ENCODE data around the gene SSBP4. TPM values are rescaled to one million over a fixed set of nuclear protein-coding genes. Genes with fewer than 3 reads are reported as not detected.

The SSBP4 gene
- 2.9 and 4.5 TPM in 2 replicates for polyA plus RNA-seq

GRCh38 chr19:18419195-18419698 is at the start of gene SSBP4:
Gene SSBP4 (plus strand): TSS chr19:18419398. CDS start chr19:18419649, 251 bp downstream.

DNA sequence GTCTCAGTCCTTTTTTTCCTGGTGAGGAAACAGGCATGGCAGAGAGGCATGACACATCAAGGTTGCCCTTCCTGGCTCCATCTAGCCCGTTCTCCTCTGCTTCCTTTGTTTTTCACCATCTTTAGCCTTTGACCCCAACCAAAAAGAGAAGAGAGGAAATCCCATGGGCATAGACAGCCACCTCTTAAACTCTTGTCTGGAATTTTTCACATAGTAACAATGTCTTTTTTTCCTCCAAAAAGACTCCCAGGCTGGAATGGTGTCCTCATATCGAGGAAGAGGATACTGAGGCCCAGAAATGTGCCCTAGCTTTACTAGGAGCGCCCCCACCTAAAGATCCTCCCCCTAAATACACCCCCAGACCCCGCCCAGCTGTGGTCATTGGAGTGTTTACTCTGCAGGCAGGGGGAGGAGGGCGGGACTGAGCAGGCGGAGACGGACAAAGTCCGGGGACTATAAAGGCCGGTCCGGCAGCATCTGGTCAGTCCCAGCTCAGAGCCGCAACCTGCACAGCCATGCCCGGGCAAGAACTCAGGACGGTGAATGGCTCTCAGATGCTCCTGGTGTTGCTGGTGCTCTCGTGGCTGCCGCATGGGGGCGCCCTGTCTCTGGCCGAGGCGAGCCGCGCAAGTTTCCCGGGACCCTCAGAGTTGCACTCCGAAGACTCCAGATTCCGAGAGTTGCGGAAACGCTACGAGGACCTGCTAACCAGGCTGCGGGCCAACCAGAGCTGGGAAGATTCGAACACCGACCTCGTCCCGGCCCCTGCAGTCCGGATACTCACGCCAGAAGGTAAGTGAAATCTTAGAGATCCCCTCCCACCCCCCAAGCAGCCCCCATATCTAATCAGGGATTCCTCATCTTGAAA is 33.3 kb upstream of the SSBP4 start, which contains the start of gene GDF15:
TSS of gene GDF15 (plus strand) at position 484 of the 868 bp plus-strand sequence. CDS start at position 516, 32 bp downstream.

GRCh38 chr19:18397242-18398202 is 21.7 kb upstream of the SSBP4 start, which contains the start of gene LRRC25:
Gene LRRC25 (minus strand): TSS chr19:18397622. CDS start chr19:18396963, 659 bp downstream.

GRCh38 chr19:18437491-18438330 is 18.5 kb downstream of the SSBP4 start, which contains the start of gene ISYNA1:
Gene ISYNA1 (minus strand): TSS chr19:18438133. CDS start chr19:18437979, 154 bp downstream.

Other genes with a start within 250 kb of the SSBP4 start
- 0.28 TPM in 1 of 2 replicates, not detected in the other for gene IFI30, start 245.6 kb upstream of the SSBP4 start, polyA plus RNA-seq
- gene MPV17L2, start 226.2 kb upstream of the SSBP4 start, polyA plus RNA-seq = 4.5 and 7.4 TPM in 2 replicates
- gene RAB3A, start 215.4 kb upstream of the SSBP4 start, polyA plus RNA-seq = 66.7 and 126 TPM in 2 replicates
- gene PDE4C, start 193.0 kb upstream of the SSBP4 start, polyA plus RNA-seq = 0.36 TPM in 1 of 2 replicates, not detected in the other
- 0.04 TPM in 1 of 2 replicates, not detected in the other for gene IQCN, start 144.9 kb upstream of the SSBP4 start, polyA plus RNA-seq
- gene JUND, start 137.8 kb upstream of the SSBP4 start, polyA plus RNA-seq = 12.2 and 17.8 TPM in 2 replicates
- gene LSM4, start 96.3 kb upstream of the SSBP4 start, polyA plus RNA-seq = 33.9 and 44.0 TPM in 2 replicates
- gene PGPEP1, start 78.8 kb upstream of the SSBP4 start, polyA plus RNA-seq = 0.07 and 3.8 TPM in 2 replicates
- not detected in 2 replicates for gene GDF15, start 33.2 kb upstream of the SSBP4 start, polyA plus RNA-seq
- not detected in 2 replicates for gene LRRC25, start 21.8 kb upstream of the SSBP4 start, polyA plus RNA-seq
- gene ISYNA1, start 18.7 kb downstream of the SSBP4 start, polyA plus RNA-seq = 0.62 and 3.5 TPM in 2 replicates
- 0.71 TPM in 1 of 2 replicates, not detected in the other for gene ELL, start 102.7 kb downstream of the SSBP4 start, polyA plus RNA-seq
- 2.6 and 5.3 TPM in 2 replicates for gene FKBP8, start 124.2 kb downstream of the SSBP4 start, polyA plus RNA-seq
- 12.6 and 16.0 TPM in 2 replicates for gene KXD1, start 138.5 kb downstream of the SSBP4 start, polyA plus RNA-seq
- gene UBA52, start 152.5 kb downstream of the SSBP4 start, polyA plus RNA-seq = 743 and 784 TPM in 2 replicates
- gene REX1BD, start 169.4 kb downstream of the SSBP4 start, polyA plus RNA-seq = 8.0 and 27.2 TPM in 2 replicates
- gene CRLF1, start 187.4 kb downstream of the SSBP4 start, polyA plus RNA-seq = 2.3 TPM in 1 of 2 replicates, not detected in the other
- 56.5 and 77.2 TPM in 2 replicates for gene TMEM59L, start 193.5 kb downstream of the SSBP4 start, polyA plus RNA-seq
- 1.6 and 2.2 TPM in 2 replicates for gene KLHL26, start 217.6 kb downstream of the SSBP4 start, polyA plus RNA-seq

Data from Purkinje cell (primary cell).